Transverse colon (tissue), 4 donors: ENCODE results near the gene GHITM.
"Not testable (repeated sequence)": the region's sequence is repeated elsewhere in the genome, so short reads cannot be mapped to it uniquely, and the experiment has no call there.

Experiments used
- POLR2AphosphoS5 ChIP-seq, 3 donors: sonication (generic); formaldehyde crosslinking; IDR thresholded peaks; one replicate each; pipeline ENCODE4 v1.6.1; 2016; ENCODE audit warnings: antibody characterized with exemption in 3 of 3
- TF ChIP-seq, protein P1 (sequence below), 5 experiments: fragments of 200-600 bp in 3 of 5; fragments of 450-650 bp in 2 of 5; sonication (generic) in 3 of 5; IDR thresholded peaks; 1 replicate in 2 of 5; 2 replicates in 3 of 5; pipeline ENCODE4 v1.5.1; 2016 to 2017; ENCODE audit warnings: antibody characterized with exemption in 5 of 5, inconsistent platforms in 3 of 5, mild to moderate bottlenecking in 2 of 5, moderate library complexity in 1 of 5

DNA sequence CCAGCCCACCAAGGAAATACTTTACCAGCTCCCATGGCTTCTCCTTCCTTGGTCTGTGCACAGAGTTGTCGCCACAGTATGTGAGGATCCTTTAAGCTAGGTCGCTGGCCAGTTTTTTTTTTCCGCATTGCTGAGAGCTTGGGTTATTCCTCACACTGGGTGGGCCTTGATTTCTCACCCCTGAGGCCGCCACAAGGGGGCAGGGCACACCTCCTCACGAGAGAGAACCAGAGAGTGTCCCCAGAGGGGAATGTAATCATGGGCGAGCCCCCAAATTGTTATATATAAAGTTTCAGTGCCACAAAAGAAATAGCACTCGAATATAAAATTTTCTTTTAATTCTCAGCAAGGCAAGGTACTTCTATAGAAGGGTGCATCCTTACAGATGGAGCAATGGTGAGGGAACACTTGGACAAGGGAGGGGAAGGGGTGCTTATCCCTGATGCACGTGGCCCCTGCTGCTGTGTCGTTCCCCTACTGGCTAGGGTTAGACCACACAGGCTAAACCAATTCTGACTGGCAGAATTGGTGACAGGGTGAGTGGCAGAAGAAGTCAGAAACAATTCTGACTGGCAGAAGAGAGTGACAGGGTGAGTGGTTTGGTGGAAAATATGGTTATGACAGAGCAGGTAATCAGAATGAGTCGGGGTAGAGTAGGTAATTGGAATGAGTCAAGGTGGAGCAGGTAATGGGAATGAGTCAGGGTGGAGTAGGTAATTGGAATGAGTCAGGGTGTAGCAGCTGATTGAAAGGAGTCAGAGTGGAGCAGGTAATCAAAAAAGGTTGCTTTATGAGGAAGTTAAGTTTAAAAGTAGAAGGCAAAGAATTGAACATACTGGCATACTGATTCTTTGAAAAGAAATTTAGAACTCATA, 13.2 kb upstream of the GHITM start:
- TF ChIP-seq, protein P1, sequence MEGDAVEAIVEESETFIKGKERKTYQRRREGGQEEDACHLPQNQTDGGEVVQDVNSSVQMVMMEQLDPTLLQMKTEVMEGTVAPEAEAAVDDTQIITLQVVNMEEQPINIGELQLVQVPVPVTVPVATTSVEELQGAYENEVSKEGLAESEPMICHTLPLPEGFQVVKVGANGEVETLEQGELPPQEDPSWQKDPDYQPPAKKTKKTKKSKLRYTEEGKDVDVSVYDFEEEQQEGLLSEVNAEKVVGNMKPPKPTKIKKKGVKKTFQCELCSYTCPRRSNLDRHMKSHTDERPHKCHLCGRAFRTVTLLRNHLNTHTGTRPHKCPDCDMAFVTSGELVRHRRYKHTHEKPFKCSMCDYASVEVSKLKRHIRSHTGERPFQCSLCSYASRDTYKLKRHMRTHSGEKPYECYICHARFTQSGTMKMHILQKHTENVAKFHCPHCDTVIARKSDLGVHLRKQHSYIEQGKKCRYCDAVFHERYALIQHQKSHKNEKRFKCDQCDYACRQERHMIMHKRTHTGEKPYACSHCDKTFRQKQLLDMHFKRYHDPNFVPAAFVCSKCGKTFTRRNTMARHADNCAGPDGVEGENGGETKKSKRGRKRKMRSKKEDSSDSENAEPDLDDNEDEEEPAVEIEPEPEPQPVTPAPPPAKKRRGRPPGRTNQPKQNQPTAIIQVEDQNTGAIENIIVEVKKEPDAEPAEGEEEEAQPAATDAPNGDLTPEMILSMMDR (IDR thresholded peaks at IDR 0.05): not testable (repeated sequence)
- TF ChIP-seq POLR2AphosphoS5 (IDR thresholded peaks at IDR 0.05): not testable (repeated sequence)
